SK-N-SH treated with all-trans-retinoic acid at 6 μM for 48 hours (cell line): ENCODE data around the gene CSAG2.
"Not testable (repeated sequence)": the region's sequence is repeated elsewhere in the genome, so short reads cannot be mapped to it uniquely, and the experiment has no call there.

ENCODE experiments used
- CREB5 ChIP-seq: fragments of 250-450 bp; sonication (Bioruptor Pico); IDR thresholded peaks from 2 replicates; pipeline ENCODE4 v1.5.1; 2020; ENCODE audit warnings: low read depth, mild to moderate bottlenecking, moderate library complexity
- GLIS3 ChIP-seq: fragments of 250-450 bp; sonication (Bioruptor Pico); IDR thresholded peaks from 2 replicates; pipeline ENCODE4 v1.5.0; 2020; ENCODE audit warnings: mild to moderate bottlenecking, moderate library complexity
- SNAI2 ChIP-seq: fragments of 250-450 bp; sonication (Bioruptor Pico); IDR thresholded peaks from 2 replicates; pipeline ENCODE4 v1.5.0; 2020; ENCODE audit warnings: mild to moderate bottlenecking, moderate library complexity
- TCF4 ChIP-seq: fragments of 250-450 bp; sonication (Bioruptor Pico); IDR thresholded peaks from 2 replicates; pipeline ENCODE4 v1.8.0; 2021; ENCODE audit warnings: mild to moderate bottlenecking, moderate library complexity, borderline replicate concordance
- TF ChIP-seq, protein P1 (sequence below): fragments of 250-450 bp; sonication (Bioruptor Pico); IDR thresholded peaks from 2 replicates; pipeline ENCODE4 v1.8.0; 2021; ENCODE audit warnings: low read depth, mild to moderate bottlenecking, moderate library complexity, borderline replicate concordance
- TF ChIP-seq, protein P2 (sequence below): fragments of 250-450 bp; sonication (Bioruptor Pico); IDR thresholded peaks from 2 replicates; pipeline ENCODE4 v1.8.0; 2020; ENCODE audit warnings: mild to moderate bottlenecking, moderate library complexity, borderline replicate concordance

GRCh38 chrX:152700390-152700789 lies 8.7 kb downstream of the CSAG2 start:
- not testable (repeated sequence) for TF ChIP-seq GLIS3 (CRISPR knock-in tag); CREB5 (CRISPR knock-in tag); TCF4; SNAI2
- TF ChIP-seq, protein P1, sequence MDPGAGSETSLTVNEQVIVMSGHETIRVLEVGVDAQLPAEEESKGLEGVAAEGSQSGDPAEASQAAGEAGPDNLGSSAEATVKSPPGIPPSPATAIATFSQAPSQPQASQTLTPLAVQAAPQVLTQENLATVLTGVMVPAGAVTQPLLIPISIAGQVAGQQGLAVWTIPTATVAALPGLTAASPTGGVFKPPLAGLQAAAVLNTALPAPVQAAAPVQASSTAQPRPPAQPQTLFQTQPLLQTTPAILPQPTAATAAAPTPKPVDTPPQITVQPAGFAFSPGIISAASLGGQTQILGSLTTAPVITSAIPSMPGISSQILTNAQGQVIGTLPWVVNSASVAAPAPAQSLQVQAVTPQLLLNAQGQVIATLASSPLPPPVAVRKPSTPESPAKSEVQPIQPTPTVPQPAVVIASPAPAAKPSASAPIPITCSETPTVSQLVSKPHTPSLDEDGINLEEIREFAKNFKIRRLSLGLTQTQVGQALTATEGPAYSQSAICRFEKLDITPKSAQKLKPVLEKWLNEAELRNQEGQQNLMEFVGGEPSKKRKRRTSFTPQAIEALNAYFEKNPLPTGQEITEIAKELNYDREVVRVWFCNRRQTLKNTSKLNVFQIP = not testable (repeated sequence)
- TF ChIP-seq, protein P2, sequence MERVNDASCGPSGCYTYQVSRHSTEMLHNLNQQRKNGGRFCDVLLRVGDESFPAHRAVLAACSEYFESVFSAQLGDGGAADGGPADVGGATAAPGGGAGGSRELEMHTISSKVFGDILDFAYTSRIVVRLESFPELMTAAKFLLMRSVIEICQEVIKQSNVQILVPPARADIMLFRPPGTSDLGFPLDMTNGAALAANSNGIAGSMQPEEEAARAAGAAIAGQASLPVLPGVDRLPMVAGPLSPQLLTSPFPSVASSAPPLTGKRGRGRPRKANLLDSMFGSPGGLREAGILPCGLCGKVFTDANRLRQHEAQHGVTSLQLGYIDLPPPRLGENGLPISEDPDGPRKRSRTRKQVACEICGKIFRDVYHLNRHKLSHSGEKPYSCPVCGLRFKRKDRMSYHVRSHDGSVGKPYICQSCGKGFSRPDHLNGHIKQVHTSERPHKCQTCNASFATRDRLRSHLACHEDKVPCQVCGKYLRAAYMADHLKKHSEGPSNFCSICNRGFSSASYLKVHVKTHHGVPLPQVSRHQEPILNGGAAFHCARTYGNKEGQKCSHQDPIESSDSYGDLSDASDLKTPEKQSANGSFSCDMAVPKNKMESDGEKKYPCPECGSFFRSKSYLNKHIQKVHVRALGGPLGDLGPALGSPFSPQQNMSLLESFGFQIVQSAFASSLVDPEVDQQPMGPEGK = not testable (repeated sequence)
